GM18508 (cell line): ENCODE measurements around the gene C14orf180.
"Not testable (repeated sequence)": the region's sequence is repeated elsewhere in the genome, so short reads cannot be mapped to it uniquely, and the experiment has no call there.

Source experiments
- ATAC-seq: cut with Tn5 transposase; IDR thresholded peaks from one replicate; pipeline ENCODE4 v1.9.1; 2021; ENCODE audit warnings: moderate number of reproducible peaks; ENCODE audit not compliant: insufficient read depth, unreplicated experiment

Gene C14orf180

GRCh38 chr14:104603711-104604401, 24.3 kb downstream of the C14orf180 start:
- ATAC-seq: no peak

DNA sequence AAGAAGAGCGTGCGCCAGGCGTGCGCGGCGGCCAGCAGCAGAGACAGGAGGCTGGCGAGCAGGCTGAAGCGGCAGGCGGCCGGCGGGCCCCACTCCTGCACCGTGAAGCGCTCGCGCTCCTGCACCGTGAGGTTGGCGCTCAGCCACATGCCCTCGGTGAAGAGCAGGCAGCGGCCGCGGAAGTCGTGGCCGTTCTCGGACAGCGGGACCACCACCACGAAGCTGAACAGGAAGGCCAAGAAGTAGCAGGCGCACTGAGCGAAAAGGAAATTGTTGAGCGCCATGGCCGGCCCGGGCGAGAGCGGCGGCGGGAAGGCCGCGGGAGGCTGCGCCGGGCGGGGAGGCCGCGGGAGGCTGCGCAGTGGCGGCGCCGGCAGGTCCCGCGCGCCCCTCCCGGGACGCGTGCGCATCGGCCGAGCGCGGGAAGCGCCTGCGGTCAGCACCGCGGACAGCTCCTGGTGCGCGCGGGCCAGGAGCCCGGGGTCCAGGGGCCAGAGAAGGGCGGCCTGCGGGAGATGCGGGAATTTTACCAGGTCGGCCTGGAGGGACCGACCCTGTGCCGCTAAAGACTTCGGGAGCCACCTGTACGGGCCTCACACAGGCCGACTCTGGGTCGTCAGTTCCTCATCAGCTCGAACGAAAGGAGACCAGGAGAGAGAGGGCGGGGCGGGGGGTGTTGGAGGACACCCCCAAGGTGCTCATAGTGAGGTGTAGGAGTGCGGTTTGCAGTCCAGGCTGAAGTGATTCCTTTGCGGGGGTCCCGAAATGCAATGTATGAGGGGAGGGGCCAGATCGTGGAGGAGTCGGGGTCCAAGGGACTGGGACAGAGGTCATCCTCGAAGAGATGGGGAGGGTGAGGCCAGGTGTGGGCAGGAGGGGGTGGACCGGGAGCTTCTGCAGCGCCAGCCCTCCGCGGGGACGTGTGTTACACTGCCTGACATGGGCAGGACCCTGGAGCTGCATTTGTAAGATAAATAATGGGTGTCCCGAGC, 25.2 kb downstream of the C14orf180 start, which contains the start of gene TMEM179:
TMEM179 (minus strand) TSS at position 315 of the 992 bp plus-strand sequence; CDS start at position 284, 31 bp downstream.
- ATAC-seq: no peak

DNA sequence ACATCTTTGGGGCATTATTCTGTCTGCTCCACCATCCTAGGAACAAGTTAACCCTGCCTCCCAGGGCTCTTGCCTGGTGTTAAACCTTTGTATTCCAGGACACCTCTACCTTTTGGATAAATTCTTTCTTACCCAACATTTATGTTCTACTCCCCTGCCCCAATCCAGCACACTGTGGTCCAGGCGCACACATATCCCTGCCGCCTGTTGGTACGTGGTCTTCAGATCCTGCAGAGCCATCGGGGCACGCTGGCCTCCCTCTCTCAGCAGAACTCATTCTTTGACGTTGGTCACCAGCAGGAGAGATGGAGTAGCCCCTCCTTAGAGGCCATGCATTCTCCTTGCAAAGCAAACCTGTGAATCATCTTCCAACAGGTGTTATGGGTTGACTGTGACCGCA, 30.1 kb downstream of the C14orf180 start:
- ATAC-seq: no peak

GRCh38 chr14:104610749-104611310, 31.3 kb downstream of the C14orf180 start:
- no peak for ATAC-seq

DNA sequence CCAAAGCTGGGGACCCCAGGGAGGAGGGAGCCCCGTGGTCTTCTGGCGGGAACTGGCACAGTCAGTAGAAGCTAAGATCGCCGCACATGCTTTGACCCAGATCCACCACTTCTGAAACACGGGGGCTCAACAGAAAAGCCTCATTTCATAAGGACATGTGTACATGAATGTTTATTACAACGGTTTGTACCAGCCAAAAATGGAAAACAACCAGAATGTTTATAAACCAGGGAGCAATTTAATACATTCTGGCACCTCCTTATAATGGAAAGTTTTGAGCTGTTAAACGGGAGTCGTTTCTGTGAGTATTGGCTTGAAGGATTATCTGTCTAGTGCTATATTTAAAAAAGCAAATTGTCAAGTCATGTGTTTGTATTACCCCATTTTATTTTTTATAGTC, 32.3 kb downstream of the C14orf180 start:
- no peak for ATAC-seq

- no peak for ATAC-seq
Observed at GRCh38 chr14:104614126-104614812, 34.7 kb downstream of the C14orf180 start.

- no peak for ATAC-seq
Observed at GRCh38 chr14:104624939-104625338, 45.4 kb downstream of the C14orf180 start.

DNA sequence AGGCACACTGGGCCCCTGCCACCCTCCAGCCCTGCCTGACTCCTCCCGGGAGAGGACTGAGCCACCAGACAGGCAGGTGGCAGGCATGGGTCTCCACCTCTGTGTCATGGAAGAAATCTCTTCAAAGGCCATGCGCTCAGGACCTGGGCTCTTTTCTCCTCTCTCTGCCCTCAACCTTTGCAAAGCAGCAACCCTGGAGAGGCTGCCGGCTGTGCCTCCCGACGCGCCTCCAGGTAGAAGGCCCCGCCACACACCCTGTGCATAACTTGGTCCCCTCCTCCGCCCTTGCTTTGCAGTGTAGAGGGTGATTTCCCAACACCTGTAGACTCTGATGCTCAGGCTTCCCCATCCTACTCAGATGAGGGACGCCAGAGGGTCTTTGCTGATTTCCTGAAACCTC, 53.2 kb downstream of the C14orf180 start:
- ATAC-seq: no peak

DNA sequence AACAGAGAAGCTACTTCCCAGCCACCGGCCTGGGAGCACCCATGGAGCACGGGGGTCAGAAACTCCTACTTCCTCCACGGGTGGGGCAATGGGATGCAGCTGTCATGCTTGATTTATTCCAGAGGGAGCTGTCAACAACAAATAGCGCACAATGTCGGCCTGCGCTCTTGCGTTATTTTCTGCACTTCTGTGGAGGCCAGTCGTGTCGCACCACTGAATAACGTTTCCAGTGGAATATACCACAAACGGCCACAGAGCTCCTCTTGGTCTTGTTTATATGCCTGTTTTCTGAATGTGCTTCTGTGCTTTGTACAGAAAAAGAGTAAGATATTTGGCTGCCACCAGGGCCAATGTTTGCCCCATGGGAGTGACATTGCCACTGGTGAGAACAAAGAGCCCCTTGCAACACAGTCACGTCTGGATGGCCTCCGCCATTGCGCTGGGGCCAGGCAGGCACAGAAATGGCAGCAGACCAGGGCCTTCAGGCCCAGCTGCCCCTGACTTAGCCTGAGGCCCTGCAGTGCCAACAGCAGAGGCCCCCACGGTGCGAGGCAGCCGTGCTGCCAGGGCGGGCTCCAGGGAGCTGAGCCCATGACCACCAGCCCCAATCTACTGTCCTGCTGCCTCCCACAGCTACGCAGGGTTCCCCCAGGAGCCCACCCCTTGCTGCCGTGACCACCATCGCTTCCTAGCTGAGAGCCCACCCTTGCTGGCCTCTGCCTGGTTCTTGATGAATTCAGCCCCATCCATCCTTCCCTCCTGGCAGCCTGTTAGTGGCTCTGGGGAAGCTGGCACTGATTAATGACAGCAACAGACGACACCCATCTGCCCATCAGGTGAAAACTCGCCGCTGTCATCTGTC, 53.9 kb downstream of the C14orf180 start:
- ATAC-seq: no peak

DNA sequence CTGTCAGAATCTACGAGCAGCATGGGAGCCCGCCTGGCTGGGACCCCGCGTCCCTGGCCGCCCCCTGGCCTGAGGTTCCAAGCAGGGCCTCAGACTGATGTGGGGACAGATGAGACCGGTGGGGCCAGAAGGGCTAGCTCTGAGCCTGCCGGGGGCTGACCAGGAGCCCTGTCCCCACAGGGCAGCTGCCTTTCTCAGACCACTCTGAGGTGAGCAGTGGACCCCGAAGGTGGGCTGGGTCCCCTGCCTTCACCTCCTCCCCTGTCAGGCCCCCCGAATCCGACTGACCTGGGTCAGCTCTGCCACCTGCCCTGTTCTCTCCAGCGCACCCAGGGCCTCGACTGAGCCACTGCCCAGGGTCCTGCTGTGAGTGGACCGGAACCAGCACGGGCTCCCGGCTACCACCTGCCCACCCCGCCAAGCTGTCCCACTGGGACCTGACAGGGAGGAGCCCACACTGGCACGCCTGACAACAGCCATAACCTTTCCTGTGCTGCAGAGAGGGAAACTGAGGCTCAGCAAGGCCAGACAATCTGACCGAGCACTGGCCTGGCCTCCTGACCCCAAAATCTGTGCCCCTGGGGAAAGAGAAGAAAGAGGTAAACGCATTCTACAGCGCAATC, 54.7 kb downstream of the C14orf180 start:
- ATAC-seq: no peak

DNA sequence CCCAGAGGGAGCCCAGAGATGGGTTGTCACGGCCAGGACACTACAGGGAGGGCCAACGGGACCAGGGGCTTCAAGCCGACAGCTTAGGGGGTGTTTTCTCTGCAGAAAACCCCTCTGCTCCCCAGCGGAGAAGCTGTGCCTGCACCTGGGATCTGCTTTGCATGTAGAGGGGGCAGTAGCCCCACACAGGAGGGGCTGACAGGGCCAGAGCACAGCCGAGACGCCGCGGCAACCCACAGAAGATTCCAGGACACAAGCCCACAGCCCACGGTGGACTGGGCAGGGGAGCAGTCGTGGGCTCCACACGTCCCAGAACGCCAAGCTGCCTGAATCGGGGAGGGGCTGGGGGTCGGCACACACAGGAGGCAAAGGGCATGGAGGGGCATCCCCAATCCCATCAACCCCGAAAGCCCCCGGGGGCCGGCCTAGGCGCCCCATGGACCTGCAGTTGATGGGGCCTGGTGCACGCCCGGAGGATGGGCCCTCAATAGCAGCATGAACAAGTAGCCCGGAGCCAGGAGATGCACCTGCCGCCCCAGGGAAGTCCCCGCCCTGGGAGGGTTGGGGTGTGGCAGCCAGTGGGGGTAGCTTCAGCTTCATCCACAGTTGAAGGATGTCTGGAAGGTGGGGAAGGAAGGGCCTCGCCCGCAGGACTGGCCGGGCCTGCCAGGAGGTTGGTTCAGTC, 55.5 kb downstream of the C14orf180 start:
- no peak for ATAC-seq

DNA sequence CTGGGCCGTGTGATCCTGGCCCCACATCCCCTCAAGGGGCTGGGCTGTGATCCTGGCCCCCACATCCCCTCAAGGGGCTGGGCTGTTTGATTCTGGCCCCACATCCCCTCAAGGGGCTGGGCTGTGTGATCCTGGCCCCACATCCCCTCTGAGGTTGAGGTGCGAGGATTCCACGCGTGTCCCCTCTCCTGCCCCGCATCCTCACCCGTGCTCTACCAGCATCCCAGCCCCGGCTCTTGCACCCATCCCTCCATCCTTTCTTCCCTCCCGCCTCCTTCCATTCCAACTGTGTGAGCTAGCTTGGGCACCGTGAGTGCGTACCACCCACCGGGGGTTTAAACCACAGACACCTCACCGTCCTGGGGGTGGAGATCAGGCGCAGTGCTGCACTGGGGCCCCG, 56.2 kb downstream of the C14orf180 start:
- ATAC-seq: no peak

GRCh38 chr14:104636131-104636530, 56.6 kb downstream of the C14orf180 start:
- ATAC-seq: no peak

- not testable (repeated sequence) for ATAC-seq
Observed at GRCh38 chr14:104636846-104637545, 57.4 kb downstream of the C14orf180 start.

DNA sequence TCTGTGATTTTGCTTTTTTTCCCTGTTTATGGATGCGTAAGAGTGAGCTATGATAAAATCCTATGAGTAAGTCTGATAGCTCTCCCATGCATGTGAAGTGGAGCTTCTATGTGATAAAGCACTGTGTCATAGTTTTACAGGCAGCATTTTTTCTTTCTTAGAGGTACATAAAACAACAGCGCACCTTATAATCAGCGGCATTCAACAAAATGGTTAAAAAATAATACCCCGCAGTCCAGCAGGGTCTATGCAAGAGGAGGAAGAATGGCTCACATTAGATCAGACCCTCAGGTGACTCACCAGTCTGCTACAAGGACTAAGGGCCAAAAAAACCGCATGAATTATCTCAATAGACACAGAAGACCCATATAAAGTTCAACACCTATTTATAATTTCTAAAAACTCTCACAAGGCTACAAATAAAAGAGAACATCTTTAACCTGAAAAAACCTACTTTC, 58.0 kb downstream of the C14orf180 start:
- no peak for ATAC-seq

GRCh38 chr14:104638190-104638589, 58.6 kb downstream of the C14orf180 start:
- ATAC-seq: no peak

- no peak for ATAC-seq
Observed at GRCh38 chr14:104638927-104639450, 59.4 kb downstream of the C14orf180 start.
